ENCODE results near the gene MEI1. TPM values are rescaled to one million over a fixed set of nuclear protein-coding genes. Genes with fewer than 3 reads are reported as not detected.

Gene MEI1
- total RNA-seq, 6 donors from 2014 or later, result 0.89 to 20.7 (median 5.7) TPM

DNA sequence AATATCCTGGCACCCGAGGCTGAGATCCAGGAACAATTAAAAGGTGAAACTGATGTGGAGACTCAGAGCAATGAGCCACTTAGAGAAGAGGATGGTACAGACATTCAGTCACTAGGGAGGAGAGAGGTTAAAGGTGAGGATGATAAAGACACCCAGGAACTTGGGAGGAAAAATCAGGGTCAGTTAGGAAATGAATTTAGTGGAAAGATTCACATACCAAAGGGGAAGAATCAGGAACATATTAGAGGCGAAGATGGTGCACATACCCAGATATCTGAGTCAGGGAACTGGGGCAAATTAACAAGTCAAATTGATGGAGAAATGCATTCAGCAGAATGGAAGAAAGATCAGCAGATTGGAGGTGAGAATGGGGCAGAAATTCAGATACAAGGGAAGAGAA, 4.1 kb upstream of the MEI1 start:
- WGBS, 2 donors, result 85 to 88% methylated on average over 2 of the region's 2 CpGs
- H3K9me3 ChIP-seq, result no peaks in the 10 kb centered on the region
- no peak for TF ChIP-seq EP300 (IDR thresholded peaks at IDR 0.05)
- TF ChIP-seq POLR2AphosphoS5 (IDR thresholded peaks at IDR 0.05), result no peak
- TF ChIP-seq, protein P1, sequence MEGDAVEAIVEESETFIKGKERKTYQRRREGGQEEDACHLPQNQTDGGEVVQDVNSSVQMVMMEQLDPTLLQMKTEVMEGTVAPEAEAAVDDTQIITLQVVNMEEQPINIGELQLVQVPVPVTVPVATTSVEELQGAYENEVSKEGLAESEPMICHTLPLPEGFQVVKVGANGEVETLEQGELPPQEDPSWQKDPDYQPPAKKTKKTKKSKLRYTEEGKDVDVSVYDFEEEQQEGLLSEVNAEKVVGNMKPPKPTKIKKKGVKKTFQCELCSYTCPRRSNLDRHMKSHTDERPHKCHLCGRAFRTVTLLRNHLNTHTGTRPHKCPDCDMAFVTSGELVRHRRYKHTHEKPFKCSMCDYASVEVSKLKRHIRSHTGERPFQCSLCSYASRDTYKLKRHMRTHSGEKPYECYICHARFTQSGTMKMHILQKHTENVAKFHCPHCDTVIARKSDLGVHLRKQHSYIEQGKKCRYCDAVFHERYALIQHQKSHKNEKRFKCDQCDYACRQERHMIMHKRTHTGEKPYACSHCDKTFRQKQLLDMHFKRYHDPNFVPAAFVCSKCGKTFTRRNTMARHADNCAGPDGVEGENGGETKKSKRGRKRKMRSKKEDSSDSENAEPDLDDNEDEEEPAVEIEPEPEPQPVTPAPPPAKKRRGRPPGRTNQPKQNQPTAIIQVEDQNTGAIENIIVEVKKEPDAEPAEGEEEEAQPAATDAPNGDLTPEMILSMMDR (IDR thresholded peaks at IDR 0.05), result no peak
- TF ChIP-seq POLR2A (IDR thresholded peaks at IDR 0.05), result no peak
- no peak for ATAC-seq (ENCODE audit: low FRiP score in 2 of 2)
- peaks cover 0 to 10% (median 7%) of the 10 kb centered on the region in 4 donors for H3K36me3 ChIP-seq
- no peak overlapping the region for H3K4me3 ChIP-seq
- no peak for DNase-seq
- no peaks in the 10 kb centered on the region for H3K27me3 ChIP-seq
- no peak overlapping the region for H3K27ac ChIP-seq
- H3K4me1 ChIP-seq, result peaks cover 14 to 19% (median 18%) of the 10 kb centered on the region in 4 donors

GRCh38 chr22:41696703-41697102, 2.6 kb upstream of the MEI1 start:
- WGBS, 2 donors, result 79% methylated on average over 9 of the region's 11 CpGs; no CpG with 5 or more reads in 1 of the 2 donors

DNA sequence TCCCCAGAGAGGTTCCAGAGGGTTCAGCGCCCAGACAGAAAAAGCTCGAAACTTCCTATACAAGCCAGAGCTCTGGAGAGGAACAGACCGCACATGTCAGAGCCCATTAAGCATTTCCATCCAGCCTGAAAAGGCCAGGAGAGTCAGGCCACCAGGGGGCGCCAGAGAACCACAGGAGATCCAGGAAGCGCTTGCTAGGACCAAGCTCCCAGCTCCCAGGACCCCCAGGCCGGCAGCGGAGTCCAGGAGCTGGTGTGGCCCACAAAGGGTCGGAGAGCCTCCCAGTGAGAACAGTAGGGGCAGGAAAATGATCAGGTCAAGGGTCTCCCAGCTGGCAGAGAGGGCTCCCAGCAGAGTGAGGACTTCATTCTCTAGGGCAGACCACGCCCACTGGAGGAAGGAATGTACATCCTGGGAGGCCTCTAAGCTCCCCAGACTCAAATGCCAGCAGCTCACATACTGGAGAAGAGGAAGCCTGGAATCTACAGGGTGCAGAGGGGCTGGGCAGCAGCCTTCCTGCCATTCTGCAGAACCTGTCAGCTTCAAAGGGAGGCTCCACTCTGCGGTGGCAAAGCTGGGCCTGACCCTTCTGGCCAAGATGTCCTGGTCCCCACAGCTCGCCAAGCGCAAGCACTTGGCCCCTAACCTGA, 2.1 kb upstream of the MEI1 start:
- TF ChIP-seq, protein P1 (IDR thresholded peaks at IDR 0.05), result peak; percentile 88 to 98 (median 94)
- TF ChIP-seq EP300 (IDR thresholded peaks at IDR 0.05), result no peak
- TF ChIP-seq POLR2AphosphoS5 (IDR thresholded peaks at IDR 0.05), result no peak
- TF ChIP-seq POLR2A (IDR thresholded peaks at IDR 0.05), result no peak
- no peaks in the 10 kb centered on the region for H3K27me3 ChIP-seq
- peak overlapping the region in 3 of 4 donors; percentile 15 to 70 (median 47) for H3K27ac ChIP-seq
- peak overlapping the region in 3 of 4 donors; percentile 14 to 36 (median 35) for H3K4me3 ChIP-seq
- peaks cover 0 to 10% (median 7%) of the 10 kb centered on the region in 4 donors for H3K36me3 ChIP-seq
- peak; percentile 88 to 91 for ATAC-seq (ENCODE audit: low FRiP score in 2 of 2)
- H3K9me3 ChIP-seq, result no peaks in the 10 kb centered on the region
- peaks cover 14 to 19% (median 18%) of the 10 kb centered on the region in 4 donors for H3K4me1 ChIP-seq
- peak; percentile 86 to 91 for DNase-seq
- WGBS, 2 donors, result 28% methylated on average over 12 of the region's 12 CpGs; no CpG with 5 or more reads in 1 of the 2 donors

More at GRCh38 chr22:41696703-41697102, 2.6 kb upstream of the MEI1 start:
- Histone ChIP-seq H3K36me3 (peaks cover 0 to 10% (median 7%) of the 10 kb centered on the region in 4 donors), H3K4me1 (peaks cover 14 to 19% (median 18%) of the 10 kb centered on the region in 4 donors), H3K4me3 (peak overlapping the region in 1 of 4 donors; percentile 36), H3K27me3 (no peaks in the 10 kb centered on the region), H3K27ac (peak overlapping the region in 3 of 4 donors; percentile 15 to 70 (median 47)), H3K9me3 (no peaks in the 10 kb centered on the region)
- TF ChIP-seq, protein P1 (IDR thresholded peaks at IDR 0.05), result no peak
- TF ChIP-seq EP300 (IDR thresholded peaks at IDR 0.05), result no peak
- TF ChIP-seq POLR2AphosphoS5 (IDR thresholded peaks at IDR 0.05), result no peak
- no peak for TF ChIP-seq POLR2A (IDR thresholded peaks at IDR 0.05)
- no peak for ATAC-seq (ENCODE audit: low FRiP score in 2 of 2)
- peak in 1 of 2 donors; percentile 41 for DNase-seq

DNA sequence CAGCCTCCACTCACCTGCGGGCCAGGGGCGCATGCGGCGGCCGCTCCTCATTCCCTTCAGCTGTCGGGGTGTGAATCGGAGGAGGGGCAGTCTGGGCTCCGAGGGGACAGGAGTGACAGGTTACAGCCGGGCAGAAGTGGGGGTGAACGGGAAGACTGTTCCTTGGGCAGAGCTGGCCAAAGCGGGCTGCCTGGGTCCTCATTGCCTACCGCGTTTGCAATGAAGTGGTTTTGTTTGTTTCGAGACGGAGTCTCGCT, 733 bp downstream of the MEI1 start:
- ATAC-seq (ENCODE audit: low FRiP score in 2 of 2) (no peak), DNase-seq (no peak)
- 94 to 97% methylated on average over 16 of the region's 16 CpGs for WGBS, 2 donors
- Histone ChIP-seq H3K36me3 (no peaks in the 10 kb centered on the region), H3K4me1 (peaks cover 14 to 19% (median 18%) of the 10 kb centered on the region in 4 donors), H3K4me3 (no peak overlapping the region), H3K27me3 (no peaks in the 10 kb centered on the region), H3K9me3 (no peaks in the 10 kb centered on the region), H3K27ac (no peak overlapping the region)
- TF ChIP-seq, protein P1 (IDR thresholded peaks at IDR 0.05), result no peak
- no peak for TF ChIP-seq POLR2AphosphoS5 (IDR thresholded peaks at IDR 0.05)
- TF ChIP-seq EP300 (IDR thresholded peaks at IDR 0.05), result no peak
- no peak for TF ChIP-seq POLR2A (IDR thresholded peaks at IDR 0.05)

- H3K27ac ChIP-seq, result no peak overlapping the region
- WGBS, 2 donors, result 94% methylated on average over 9 of the region's 9 CpGs
- ATAC-seq (ENCODE audit: low FRiP score in 2 of 2), result no peak
- TF ChIP-seq POLR2A (IDR thresholded peaks at IDR 0.05) (no peak), POLR2AphosphoS5 (IDR thresholded peaks at IDR 0.05) (no peak), EP300 (IDR thresholded peaks at IDR 0.05) (no peak)
- TF ChIP-seq, protein P1 (IDR thresholded peaks at IDR 0.05), result no peak
- no peak for DNase-seq
- H3K4me1 ChIP-seq, result peaks cover 7 to 9% (median 7%) of the 10 kb centered on the region in 4 donors
- no peaks in the 10 kb centered on the region for H3K9me3 ChIP-seq
- H3K36me3 ChIP-seq, result no peaks in the 10 kb centered on the region
- H3K27me3 ChIP-seq, result no peaks in the 10 kb centered on the region
- H3K4me3 ChIP-seq, result no peak overlapping the region
Observed at GRCh38 chr22:41702763-41703162, 3.5 kb downstream of the MEI1 start.

Data from upper lobe of left lung (tissue), 6 donors.